WTC11 (cell line): ENCODE data around the gene AKAP13. TPM values are rescaled to one million over a fixed set of nuclear protein-coding genes. Genes with fewer than 3 reads are reported as not detected.

ENCODE experiments used
- CREM ChIP-seq: sonication (generic); formaldehyde crosslinking; IDR thresholded peaks from 2 replicates; pipeline ENCODE4 v1.8.1; 2022; ENCODE audit warnings: mild to moderate bottlenecking, missing genetic modification reagents, moderate library complexity
- GRHL2 ChIP-seq: fragments of 250-450 bp; sonication (Bioruptor Pico); IDR thresholded peaks from 2 replicates; pipeline ENCODE4 v1.8.0; 2022; ENCODE audit warnings: mild to moderate bottlenecking, moderate library complexity; ENCODE audit not compliant: insufficient replicate concordance, severe bottlenecking
- HMGA2 ChIP-seq: fragments of 250-450 bp; sonication (Bioruptor Pico); IDR thresholded peaks from 2 replicates; pipeline ENCODE4 v1.4.0; 2021; ENCODE audit warnings: mild to moderate bottlenecking, moderate library complexity
- HMGXB4 ChIP-seq: sonication (generic); formaldehyde crosslinking; IDR thresholded peaks from 2 replicates; pipeline ENCODE4 v1.8.1; 2023; ENCODE audit warnings: mild to moderate bottlenecking, moderate library complexity, missing genetic modification reagents
- MXD4 ChIP-seq: fragments of 250-450 bp; sonication (Bioruptor Pico); IDR thresholded peaks from 2 replicates; pipeline ENCODE4 v1.8.0; 2021; ENCODE audit warnings: mild to moderate bottlenecking, moderate library complexity, borderline replicate concordance
- NR1H2 ChIP-seq: sonication (generic); formaldehyde crosslinking; IDR thresholded peaks from 2 replicates; pipeline ENCODE4 v1.9.0; 2021; ENCODE audit warnings: mild to moderate bottlenecking, moderate library complexity, missing genetic modification reagents
- SOX15 ChIP-seq: fragments of 250-450 bp; sonication (Bioruptor Pico); IDR thresholded peaks from 2 replicates; pipeline ENCODE4 v1.9.0; 2021; ENCODE audit warnings: mild to moderate bottlenecking
- ZNF263 ChIP-seq: sonication (generic); formaldehyde crosslinking; IDR thresholded peaks from 2 replicates; pipeline ENCODE4 v1.8.1; 2022; ENCODE audit warnings: low read depth, mild to moderate bottlenecking, moderate library complexity, missing genetic modification reagents
- ZNF396 ChIP-seq: fragments of 250-450 bp; sonication (Bioruptor Pico); IDR thresholded peaks from 2 replicates; pipeline ENCODE4 v1.8.0; 2021; ENCODE audit warnings: mild to moderate bottlenecking, moderate library complexity, borderline replicate concordance
- ZNF532 ChIP-seq: fragments of 250-450 bp; sonication (Bioruptor Pico); IDR thresholded peaks from 2 replicates; pipeline ENCODE4 v1.9.0; 2021; ENCODE audit warnings: mild to moderate bottlenecking, borderline replicate concordance
- ZSCAN18 ChIP-seq: fragments of 250-450 bp; sonication (Bioruptor Pico); IDR thresholded peaks from 2 replicates; pipeline ENCODE4 v2.1.2; 2022; ENCODE audit warnings: mild to moderate bottlenecking, moderate library complexity
- total RNA-seq: library from RNA; stranded (reverse); gene quantifications from 3 replicates; pipeline ENCODE4 v1.2.3, GENCODE V29; 2021
- TF ChIP-seq, protein P1 (sequence below): sonication (generic); formaldehyde crosslinking; IDR thresholded peaks from 2 replicates; pipeline ENCODE4 v1.8.1; 2023; ENCODE audit warnings: mild to moderate bottlenecking, missing genetic modification reagents, borderline replicate concordance
- TF ChIP-seq, protein P2 (sequence below): sonication (generic); formaldehyde crosslinking; IDR thresholded peaks from 2 replicates; pipeline ENCODE4 v1.8.0; 2023; ENCODE audit warnings: mild to moderate bottlenecking, missing genetic modification reagents

AKAP13 gene
- total RNA-seq, 1 experiment from 2014 or later = 50.3 TPM

- TF ChIP-seq ZSCAN18 (CRISPR knock-in tag) (no peak), NR1H2 (CRISPR knock-in tag) (no peak), ZNF396 (CRISPR knock-in tag) (no peak), ZNF263 (CRISPR knock-in tag) (no peak), HMGXB4 (CRISPR knock-in tag) (no peak), HMGA2 (CRISPR knock-in tag) (no peak), MXD4 (CRISPR knock-in tag) (no peak), CREM (CRISPR knock-in tag) (no peak), ZNF532 (CRISPR knock-in tag) (no peak), SOX15 (CRISPR knock-in tag) (no peak), GRHL2 (CRISPR knock-in tag) (no peak)
- TF ChIP-seq, protein P1, sequence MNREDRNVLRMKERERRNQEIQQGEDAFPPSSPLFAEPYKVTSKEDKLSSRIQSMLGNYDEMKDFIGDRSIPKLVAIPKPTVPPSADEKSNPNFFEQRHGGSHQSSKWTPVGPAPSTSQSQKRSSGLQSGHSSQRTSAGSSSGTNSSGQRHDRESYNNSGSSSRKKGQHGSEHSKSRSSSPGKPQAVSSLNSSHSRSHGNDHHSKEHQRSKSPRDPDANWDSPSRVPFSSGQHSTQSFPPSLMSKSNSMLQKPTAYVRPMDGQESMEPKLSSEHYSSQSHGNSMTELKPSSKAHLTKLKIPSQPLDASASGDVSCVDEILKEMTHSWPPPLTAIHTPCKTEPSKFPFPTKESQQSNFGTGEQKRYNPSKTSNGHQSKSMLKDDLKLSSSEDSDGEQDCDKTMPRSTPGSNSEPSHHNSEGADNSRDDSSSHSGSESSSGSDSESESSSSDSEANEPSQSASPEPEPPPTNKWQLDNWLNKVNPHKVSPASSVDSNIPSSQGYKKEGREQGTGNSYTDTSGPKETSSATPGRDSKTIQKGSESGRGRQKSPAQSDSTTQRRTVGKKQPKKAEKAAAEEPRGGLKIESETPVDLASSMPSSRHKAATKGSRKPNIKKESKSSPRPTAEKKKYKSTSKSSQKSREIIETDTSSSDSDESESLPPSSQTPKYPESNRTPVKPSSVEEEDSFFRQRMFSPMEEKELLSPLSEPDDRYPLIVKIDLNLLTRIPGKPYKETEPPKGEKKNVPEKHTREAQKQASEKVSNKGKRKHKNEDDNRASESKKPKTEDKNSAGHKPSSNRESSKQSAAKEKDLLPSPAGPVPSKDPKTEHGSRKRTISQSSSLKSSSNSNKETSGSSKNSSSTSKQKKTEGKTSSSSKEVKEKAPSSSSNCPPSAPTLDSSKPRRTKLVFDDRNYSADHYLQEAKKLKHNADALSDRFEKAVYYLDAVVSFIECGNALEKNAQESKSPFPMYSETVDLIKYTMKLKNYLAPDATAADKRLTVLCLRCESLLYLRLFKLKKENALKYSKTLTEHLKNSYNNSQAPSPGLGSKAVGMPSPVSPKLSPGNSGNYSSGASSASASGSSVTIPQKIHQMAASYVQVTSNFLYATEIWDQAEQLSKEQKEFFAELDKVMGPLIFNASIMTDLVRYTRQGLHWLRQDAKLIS (CRISPR knock-in tag) = no peak
- TF ChIP-seq, protein P2, sequence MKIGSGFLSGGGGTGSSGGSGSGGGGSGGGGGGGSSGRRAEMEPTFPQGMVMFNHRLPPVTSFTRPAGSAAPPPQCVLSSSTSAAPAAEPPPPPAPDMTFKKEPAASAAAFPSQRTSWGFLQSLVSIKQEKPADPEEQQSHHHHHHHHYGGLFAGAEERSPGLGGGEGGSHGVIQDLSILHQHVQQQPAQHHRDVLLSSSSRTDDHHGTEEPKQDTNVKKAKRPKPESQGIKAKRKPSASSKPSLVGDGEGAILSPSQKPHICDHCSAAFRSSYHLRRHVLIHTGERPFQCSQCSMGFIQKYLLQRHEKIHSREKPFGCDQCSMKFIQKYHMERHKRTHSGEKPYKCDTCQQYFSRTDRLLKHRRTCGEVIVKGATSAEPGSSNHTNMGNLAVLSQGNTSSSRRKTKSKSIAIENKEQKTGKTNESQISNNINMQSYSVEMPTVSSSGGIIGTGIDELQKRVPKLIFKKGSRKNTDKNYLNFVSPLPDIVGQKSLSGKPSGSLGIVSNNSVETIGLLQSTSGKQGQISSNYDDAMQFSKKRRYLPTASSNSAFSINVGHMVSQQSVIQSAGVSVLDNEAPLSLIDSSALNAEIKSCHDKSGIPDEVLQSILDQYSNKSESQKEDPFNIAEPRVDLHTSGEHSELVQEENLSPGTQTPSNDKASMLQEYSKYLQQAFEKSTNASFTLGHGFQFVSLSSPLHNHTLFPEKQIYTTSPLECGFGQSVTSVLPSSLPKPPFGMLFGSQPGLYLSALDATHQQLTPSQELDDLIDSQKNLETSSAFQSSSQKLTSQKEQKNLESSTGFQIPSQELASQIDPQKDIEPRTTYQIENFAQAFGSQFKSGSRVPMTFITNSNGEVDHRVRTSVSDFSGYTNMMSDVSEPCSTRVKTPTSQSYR (CRISPR knock-in tag) = no peak
Measured at GRCh38 chr15:85367741-85368140, 12.7 kb upstream of the AKAP13 start (continued).
